ENCODE results near the gene B4GALT3.

B4GALT3 gene

GRCh38 chr1:161128591-161129420 lies 48.5 kb downstream of the B4GALT3 start:
- no peak for DNase-seq (ENCODE audit: low read depth in 2 of 2)

- DNase-seq (ENCODE audit: low read depth in 2 of 2), result no peak
Measured at GRCh38 chr1:161127649-161128048, 49.7 kb downstream of the B4GALT3 start.

GRCh38 chr1:161122967-161123366 lies 54.3 kb downstream of the B4GALT3 start:
- DNase-seq (ENCODE audit: low read depth in 2 of 2), result no peak

- no peak for DNase-seq (ENCODE audit: low read depth in 2 of 2)
Measured at GRCh38 chr1:161121834-161122233, 55.5 kb downstream of the B4GALT3 start.
